Spleen (tissue), 11 donors: ENCODE results near the gene CEP44. TPM values are rescaled to one million over a fixed set of nuclear protein-coding genes. Genes with fewer than 3 reads are reported as not detected.

ENCODE experiments used
- DNase-seq: peaks from one replicate; pipeline ENCODE4 v3.0.0-alpha.2; 2020
- H3K27ac ChIP-seq, 8 donors: fragments of 200-600 bp; sonication (generic) in 7 of 8; 1 replicate in 4 of 8; 2 replicates in 4 of 8; pipeline versions ENCODE4 v1.5.0 to v1.8.0; 2016 to 2021; ENCODE audit warnings: inconsistent platforms in 4 of 8, mild to moderate bottlenecking in 4 of 8, moderate library complexity in 1 of 8
- H3K27me3 ChIP-seq, 7 donors: fragments of 200-600 bp; sonication (generic) in 6 of 7; replicated peaks in 1 of 7; 1 replicate in 4 of 7; 2 replicates in 3 of 7; pipeline versions ENCODE4 v1.5.0 to v1.8.0; 2016 to 2021; ENCODE audit warnings: inconsistent platforms in 3 of 7, mild to moderate bottlenecking in 1 of 7
- H3K36me3 ChIP-seq, 6 donors: fragments of 200-600 bp; sonication (generic) in 5 of 6; 1 replicate in 4 of 6; 2 replicates in 2 of 6; pipeline versions ENCODE4 v1.5.0 to v1.8.0; 2016 to 2021; ENCODE audit warnings: inconsistent platforms in 2 of 6
- H3K4me1 ChIP-seq, 6 donors: fragments of 200-600 bp; sonication (generic) in 5 of 6; 1 replicate in 3 of 6; 2 replicates in 3 of 6; pipeline versions ENCODE4 v1.5.0 to v1.8.0; 2016 to 2021; ENCODE audit warnings: inconsistent platforms in 3 of 6
- H3K4me3 ChIP-seq, 8 donors: fragments of 200-600 bp; sonication (generic) in 7 of 8; 1 replicate in 4 of 8; 2 replicates in 4 of 8; pipeline versions ENCODE4 v1.5.0 to v1.8.0; 2016 to 2021; ENCODE audit warnings: inconsistent platforms in 4 of 8, mild to moderate bottlenecking in 4 of 8, moderate library complexity in 2 of 8
- H3K9me3 ChIP-seq, 8 donors: fragments of 200-600 bp; sonication (generic) in 7 of 8; 1 replicate in 4 of 8; 2 replicates in 4 of 8; pipeline versions ENCODE4 v1.5.0 to v1.8.0; 2016 to 2021; ENCODE audit warnings: inconsistent platforms in 4 of 8
- CTCF ChIP-seq, 11 experiments: fragments of 200-600 bp in 7 of 11; fragments of 450-650 bp in 4 of 11; sonication (generic) in 4 of 11; IDR thresholded peaks in 8 of 11; conservative IDR thresholded peaks in 3 of 11; 1 replicate in 7 of 11; 2 replicates in 4 of 11; pipeline versions ENCODE4 v1.4.0 to v1.8.0; 2016 to 2021; ENCODE audit warnings: antibody characterized with exemption in 11 of 11, inconsistent platforms in 4 of 11, mild to moderate bottlenecking in 1 of 11
- POLR2A ChIP-seq, 3 donors: fragments of 450-650 bp; IDR thresholded peaks; one replicate each; pipeline ENCODE4 v1.5.1; 2017; ENCODE audit warnings: antibody characterized with exemption in 3 of 3, mild to moderate bottlenecking in 1 of 3
- POLR2AphosphoS5 ChIP-seq, 3 donors: sonication (generic); formaldehyde crosslinking; IDR thresholded peaks; one replicate each; pipeline ENCODE4 v1.5.1; 2017; ENCODE audit warnings: antibody characterized with exemption in 3 of 3
- WGBS, 5 donors: extraction: QIAGEN DNeasy Blood & Tissue Kit in 3 of 5; methylation state at CpG; one replicate each; pipeline versions ENCODE4 v1.1.5 to v1.1.7; 2013 to 2018; 5-methylcytosine and 5-hydroxymethylcytosine counted together
- intact Hi-C: fragments of 100-400 bp; cut with DNase I; formaldehyde crosslinking; loops from one replicate; pipeline ENCODE4 v1.15.0; 2023; ENCODE audit warnings: low total_unique reads
- polyA plus RNA-seq, 3 donors: library from polyadenylated mRNA; stranded (reverse); fragments of 200-250 nt; gene quantifications; one replicate each; pipeline ENCODE4 v1.2.1, GENCODE V29; 2013
- total RNA-seq, 7 donors: library from RNA; depleted of rRNA in 3 of 7; stranded (reverse); fragments of >200 nt in 3 of 7; fragmentation: NEBNext Ultra II Directional in 4 of 7; extraction: Animal tissue kit (Norgen Biotek cat#: 25700) in 4 of 7; gene quantifications; one replicate each; pipeline versions ENCODE4 v1.1.0 to v1.2.1, GENCODE V29; 2016 to 2021
- donor health status: healthy with polysubstance abuse.
- donor health status: DM: no; HTN: no; CAD: no; lungs with moderate emphysema.
- donor health status: DM: no; HTN: no; CAD: no.
- donor health status: Bipolar disorder and iron deficiency.
- donor health status: healthy.
- donor health status: DM: no; HTN: no; CAD: no.
- donor health status: DM: yes; HTN: yes; CAD: no.

The CEP44 gene
- total and polyA plus RNA-seq, 10 donors, result 5.6 to 27.7 (median 15.9) TPM

GRCh38 chr4:174369985-174370384, 86.3 kb downstream of the CEP44 start:
- H3K27me3 ChIP-seq, result no peaks in the 10 kb centered on the region
- peaks cover 0 to 9% (median 0%) of the 10 kb centered on the region in 8 donors for H3K9me3 ChIP-seq
- 69 to 90% (median 79%) methylated on average over 2 of the region's 2 CpGs for WGBS, 5 donors
- no peak overlapping the region for H3K4me3 ChIP-seq
- intact Hi-C loops, result no loop called here
- no peak for TF ChIP-seq POLR2AphosphoS5 (IDR thresholded peaks at IDR 0.05)
- TF ChIP-seq CTCF (IDR thresholded peaks at IDR 0.05 in 8 of 11, conservative IDR thresholded peaks at IDR 0.05 in 3 of 11), result no peak
- no peak for TF ChIP-seq POLR2A (IDR thresholded peaks at IDR 0.05)
- no peak overlapping the region for H3K27ac ChIP-seq
- H3K4me1 ChIP-seq, result peaks cover 0 to 3% (median 0%) of the 10 kb centered on the region in 6 donors
- DNase-seq, result no peak
- no peaks in the 10 kb centered on the region for H3K36me3 ChIP-seq

GRCh38 chr4:174373821-174374220, 90.1 kb downstream of the CEP44 start:
- Histone ChIP-seq H3K27ac (no peak overlapping the region), H3K36me3 (no peaks in the 10 kb centered on the region), H3K9me3 (no peaks in the 10 kb centered on the region), H3K4me3 (no peak overlapping the region), H3K27me3 (no peaks in the 10 kb centered on the region), H3K4me1 (no peaks in the 10 kb centered on the region)
- intact Hi-C loops, result no loop called here
- no peak for TF ChIP-seq POLR2A (IDR thresholded peaks at IDR 0.05)
- TF ChIP-seq CTCF (IDR thresholded peaks at IDR 0.05 in 8 of 11, conservative IDR thresholded peaks at IDR 0.05 in 3 of 11), result no peak
- 44 to 60% (median 46%) methylated on average over 1 of the region's 1 CpG for WGBS, 5 donors
- DNase-seq, result no peak

DNA sequence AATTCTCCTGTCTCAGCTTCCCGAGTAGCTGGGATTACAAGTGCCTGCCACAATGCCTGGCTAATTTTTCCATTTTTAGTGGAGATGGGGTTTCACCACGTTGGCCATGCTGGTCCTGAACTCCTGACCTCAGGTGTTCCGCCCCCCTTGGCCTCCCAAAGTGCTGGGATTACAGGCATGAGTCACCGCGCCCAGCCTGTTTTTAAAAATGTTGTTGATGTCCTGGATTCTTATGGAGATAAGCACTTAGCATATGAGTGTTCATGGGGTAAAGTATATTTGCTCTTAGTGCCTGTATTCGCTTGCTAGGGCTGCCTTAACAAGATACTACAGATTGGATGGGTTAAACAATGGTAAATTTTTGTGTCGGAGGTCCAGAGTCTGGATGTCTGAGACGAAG, 91.7 kb downstream of the CEP44 start:
- H3K4me3 ChIP-seq, result no peak overlapping the region
- 83 to 92% (median 89%) methylated on average over 8 of the region's 8 CpGs for WGBS, 5 donors
- DNase-seq, result no peak
- no peaks in the 10 kb centered on the region for H3K4me1 ChIP-seq
- H3K27me3 ChIP-seq, result no peaks in the 10 kb centered on the region
- no peaks in the 10 kb centered on the region for H3K9me3 ChIP-seq
- intact Hi-C loops, result no loop called here
- no peak for TF ChIP-seq POLR2AphosphoS5 (IDR thresholded peaks at IDR 0.05)
- no peak for TF ChIP-seq CTCF (IDR thresholded peaks at IDR 0.05 in 8 of 11, conservative IDR thresholded peaks at IDR 0.05 in 3 of 11)
- TF ChIP-seq POLR2A (IDR thresholded peaks at IDR 0.05), result no peak
- no peak overlapping the region for H3K27ac ChIP-seq
- no peaks in the 10 kb centered on the region for H3K36me3 ChIP-seq

- no peak for DNase-seq
- WGBS, 5 donors, result 67 to 79% (median 71%) methylated on average over 2 of the region's 2 CpGs
- intact Hi-C loops, result no loop called here
Observed at GRCh38 chr4:174377613-174378012, 93.9 kb downstream of the CEP44 start.

More at GRCh38 chr4:174377613-174378012, 93.9 kb downstream of the CEP44 start:
- Histone ChIP-seq H3K27me3 (no peaks in the 10 kb centered on the region), H3K4me3 (no peak overlapping the region), H3K36me3 (no peaks in the 10 kb centered on the region), H3K4me1 (no peaks in the 10 kb centered on the region), H3K9me3 (no peaks in the 10 kb centered on the region), H3K27ac (no peak overlapping the region)
- TF ChIP-seq POLR2A (IDR thresholded peaks at IDR 0.05) (no peak), CTCF (IDR thresholded peaks at IDR 0.05 in 8 of 11, conservative IDR thresholded peaks at IDR 0.05 in 3 of 11) (no peak), POLR2AphosphoS5 (IDR thresholded peaks at IDR 0.05) (no peak)
